GM23338 (cell line): Measurements from ENCODE around the gene SIGLEC7. TPM values are rescaled to one million over a fixed set of nuclear protein-coding genes. Genes with fewer than 3 reads are reported as not detected.

ENCODE experiments used
- ATAC-seq: fragments of 200-7000 bp; cut with Tn5 transposase; 3 replicates; pipeline ENCODE4 v1.9.1; 2020
- DNase-seq: peaks from one replicate; pipeline ENCODE4 v3.0.0-alpha.2; 2015; ENCODE audit warnings: low spot score
- H2AFZ ChIP-seq: fragments of 200-600 bp; sonication (generic); 2 replicates; pipeline ENCODE4 v1.8.0; 2016; ENCODE audit warnings: antibody characterized with exemption, mild to moderate bottlenecking, moderate library complexity
- H3F3A ChIP-seq: fragments of 200-600 bp; sonication (generic); replicated peaks from 2 replicates; pipeline ENCODE4 v1.8.0; 2017; ENCODE audit warnings: antibody characterized with exemption, mixed run types, low read depth
- H3K27ac ChIP-seq: fragments of 200-600 bp; sonication (generic); 2 replicates; pipeline ENCODE4 v1.6.1; 2016; ENCODE audit warnings: low read depth
- H3K27me3 ChIP-seq: fragments of 200-600 bp; sonication (generic); 2 replicates; pipeline ENCODE4 v1.8.0; 2016; ENCODE audit warnings: mild to moderate bottlenecking, mixed run types, moderate library complexity; ENCODE audit not compliant: insufficient read depth
- H3K36me3 ChIP-seq: fragments of 200-600 bp; sonication (generic); 2 replicates; pipeline ENCODE4 v1.8.0; 2016; ENCODE audit warnings: mild to moderate bottlenecking; ENCODE audit not compliant: insufficient read depth
- H3K4me1 ChIP-seq: fragments of 200-600 bp; sonication (generic); 2 replicates; pipeline ENCODE4 v1.8.0; 2016; ENCODE audit warnings: mild to moderate bottlenecking, moderate library complexity; ENCODE audit not compliant: insufficient read depth
- H3K4me2 ChIP-seq: fragments of 200-600 bp; sonication (generic); 2 replicates; pipeline ENCODE4 v1.7.1; 2017; ENCODE audit warnings: mixed run types
- H3K4me3 ChIP-seq: fragments of 200-600 bp; sonication (generic); 2 replicates; pipeline ENCODE4 v1.6.1; 2016; ENCODE audit warnings: mixed run types
- H3K79me2 ChIP-seq: fragments of 200-600 bp; sonication (generic); replicated peaks from 2 replicates; pipeline ENCODE4 v1.8.0; 2017; ENCODE audit warnings: mild to moderate bottlenecking; ENCODE audit not compliant: insufficient read depth
- H3K9me2 ChIP-seq: fragments of 200-600 bp; sonication (generic); 2 replicates; pipeline ENCODE4 v1.8.0; 2017; ENCODE audit not compliant: insufficient read depth
- H4K20me1 ChIP-seq: fragments of 200-600 bp; sonication (generic); replicated peaks from 2 replicates; pipeline ENCODE4 v1.8.0; 2017; ENCODE audit warnings: mild to moderate bottlenecking; ENCODE audit not compliant: insufficient read depth
- H3K27ac Mint-ChIP-seq: 2 replicates; pipeline ENCODE4 v1.8.0; 2020; ENCODE audit warnings: inconsistent platforms, mild to moderate bottlenecking, moderate library complexity, mixed read lengths
- H3K27me3 Mint-ChIP-seq: 3 replicates; pipeline ENCODE4 v1.8.0; 2022; ENCODE audit warnings: low read depth, mild to moderate bottlenecking, moderate library complexity, mixed read lengths, inconsistent platforms; ENCODE audit not compliant: insufficient read depth, poor library complexity
- H3K36me3 Mint-ChIP-seq: 3 replicates; pipeline ENCODE4 v1.8.0; 2021; ENCODE audit warnings: low read depth, mild to moderate bottlenecking, inconsistent platforms, moderate library complexity, mixed read lengths
- H3K4me1 Mint-ChIP-seq: 3 replicates; pipeline ENCODE4 v1.8.0; 2020; ENCODE audit warnings: mild to moderate bottlenecking, inconsistent platforms, mixed read lengths
- H3K4me3 Mint-ChIP-seq: 3 replicates; pipeline ENCODE4 v1.8.0; 2021; ENCODE audit warnings: moderate library complexity, mild to moderate bottlenecking, inconsistent platforms, mixed read lengths
- H3K9me3 Mint-ChIP-seq: 3 replicates; pipeline ENCODE4 v1.8.0; 2020; ENCODE audit warnings: moderate library complexity, mild to moderate bottlenecking, inconsistent platforms, mixed read lengths
- CREB1 ChIP-seq: fragments of 250-450 bp; sonication (Bioruptor Pico); IDR thresholded peaks from 2 replicates; pipeline ENCODE4 v1.5.0; 2020; ENCODE audit warnings: low read depth, mild to moderate bottlenecking, moderate library complexity
- EZH2 ChIP-seq: fragments of 200-600 bp; sonication (generic); IDR thresholded peaks from one replicate; pipeline ENCODE4 v1.8.0; 2017; ENCODE audit warnings: antibody characterized with exemption, mild to moderate bottlenecking, low read depth; ENCODE audit not compliant: unreplicated experiment
- EZH2phosphoT487 ChIP-seq: fragments of 200-600 bp; sonication (generic); IDR thresholded peaks from one replicate; pipeline ENCODE4 v1.8.1; 2018; ENCODE audit warnings: antibody characterized with exemption; ENCODE audit not compliant: unreplicated experiment
- NANOG ChIP-seq: IDR thresholded peaks from 2 replicates; pipeline ENCODE4 v1.6.1; 2016; ENCODE audit warnings: antibody characterized with exemption, borderline replicate concordance
- STAT1 ChIP-seq: IDR thresholded peaks from one replicate; pipeline ENCODE4 v1.6.1; 2016; ENCODE audit warnings: antibody characterized with exemption; ENCODE audit not compliant: unreplicated experiment
- ZNF331 ChIP-seq: fragments of 250-450 bp; sonication (Bioruptor Pico); IDR thresholded peaks from 2 replicates; pipeline ENCODE4 v1.5.0; 2020; ENCODE audit warnings: low read depth, mild to moderate bottlenecking, moderate library complexity
- polyA plus RNA-seq: library from polyadenylated mRNA; unstranded; fragments of >200 nt; fragmentation: Nextera tagmentation; extraction: Ambion mirVana; gene quantifications from 2 replicates; pipeline ENCODE4 v1.2.1, GENCODE V29; 2016
- total RNA-seq: library from RNA; depleted of rRNA; stranded (reverse); fragments of >200 nt; shearing (Covaris generic); gene quantifications from 2 replicates; pipeline ENCODE4 v1.2.3, GENCODE V29; 2014
- TF ChIP-seq, protein P1 (sequence below), 2 experiments: fragments of 200-600 bp in 1 of 2; sonication (generic) in 1 of 2; conservative IDR thresholded peaks; 2 replicates each; pipeline versions ENCODE4 v1.5.1 to v1.6.1; 2016 to 2017; ENCODE audit warnings: antibody characterized with exemption in 2 of 2, low read depth in 2 of 2, mild to moderate bottlenecking in 2 of 2, moderate library complexity in 1 of 2
- TF ChIP-seq, protein P2 (sequence below): IDR thresholded peaks from 2 replicates; pipeline ENCODE4 v1.6.1; 2016; ENCODE audit warnings: antibody characterized with exemption

The SIGLEC7 gene
- total and polyA plus RNA-seq, 2 experiments from 2014 or later = not detected

DNA sequence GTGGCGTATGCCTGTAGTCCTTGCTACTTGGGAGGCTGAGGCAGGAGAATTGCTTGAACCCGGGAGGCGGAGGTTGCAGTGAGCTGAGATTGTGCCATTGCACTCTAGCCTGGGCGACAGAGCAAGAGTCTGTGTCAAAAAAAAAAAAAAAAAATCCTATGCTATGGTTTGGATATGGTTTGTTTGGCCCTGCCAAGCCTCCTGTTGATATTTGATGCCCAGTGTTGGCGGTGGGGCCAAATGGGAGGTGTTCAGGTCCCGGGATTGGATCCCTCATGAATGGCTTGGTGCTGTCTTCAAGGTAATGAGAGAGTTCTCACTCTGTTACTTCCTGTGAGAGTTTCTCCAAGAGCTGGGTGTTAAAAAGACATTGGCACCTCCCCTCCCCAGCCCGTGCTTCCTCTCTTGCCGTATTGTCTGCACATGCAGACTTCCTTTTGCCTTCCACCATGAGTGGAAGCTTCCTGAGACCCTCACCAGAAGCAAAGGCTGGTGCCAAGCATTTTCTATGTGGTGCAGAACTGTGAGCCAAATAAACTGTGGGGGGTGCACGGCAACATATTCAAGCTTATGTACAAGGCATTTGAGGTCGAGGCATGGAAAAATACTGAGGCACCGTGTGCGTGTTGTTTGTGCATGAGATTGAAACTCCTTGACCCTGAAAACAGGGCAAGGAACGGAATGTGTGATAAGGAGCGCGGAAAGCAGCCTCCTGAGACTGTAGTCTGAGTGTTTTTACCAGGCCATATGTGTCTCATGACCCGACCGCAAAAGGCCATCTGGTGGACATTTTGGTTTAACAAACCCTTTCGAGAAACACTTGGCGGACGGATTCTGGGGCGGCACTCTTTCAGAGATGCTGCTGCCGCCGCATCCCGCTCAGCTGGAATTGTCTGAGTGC, 10.1 kb upstream of the SIGLEC7 start:
- Histone ChIP-seq H3K4me1 (no peaks in the 10 kb centered on the region), H3K27me3 (no peaks in the 10 kb centered on the region), H3K9me2 (no peaks in the 10 kb centered on the region), H2AFZ (peak overlapping the region; percentile 88; the same call in 1 of the 2 replicates), H3K4me2 (no peak overlapping the region), H3K27ac (no peak overlapping the region), H3K4me3 (no peak overlapping the region), H3F3A (no peaks in the 10 kb centered on the region), H3K36me3 (no peaks in the 10 kb centered on the region), H4K20me1 (no peaks in the 10 kb centered on the region), H3K79me2 (no peaks in the 10 kb centered on the region)
- Mint-ChIP-seq H3K27me3 (peaks cover 14% of the 10 kb centered on the region), H3K4me3 (no peak overlapping the region), H3K4me1 (peaks cover under 1% of the 10 kb centered on the region), H3K36me3 (no peaks in the 10 kb centered on the region), H3K27ac (no peak overlapping the region), H3K9me3 (no peaks in the 10 kb centered on the region)
- TF ChIP-seq CREB1 (no peak), EZH2phosphoT487 (no peak)
- TF ChIP-seq, protein P1, sequence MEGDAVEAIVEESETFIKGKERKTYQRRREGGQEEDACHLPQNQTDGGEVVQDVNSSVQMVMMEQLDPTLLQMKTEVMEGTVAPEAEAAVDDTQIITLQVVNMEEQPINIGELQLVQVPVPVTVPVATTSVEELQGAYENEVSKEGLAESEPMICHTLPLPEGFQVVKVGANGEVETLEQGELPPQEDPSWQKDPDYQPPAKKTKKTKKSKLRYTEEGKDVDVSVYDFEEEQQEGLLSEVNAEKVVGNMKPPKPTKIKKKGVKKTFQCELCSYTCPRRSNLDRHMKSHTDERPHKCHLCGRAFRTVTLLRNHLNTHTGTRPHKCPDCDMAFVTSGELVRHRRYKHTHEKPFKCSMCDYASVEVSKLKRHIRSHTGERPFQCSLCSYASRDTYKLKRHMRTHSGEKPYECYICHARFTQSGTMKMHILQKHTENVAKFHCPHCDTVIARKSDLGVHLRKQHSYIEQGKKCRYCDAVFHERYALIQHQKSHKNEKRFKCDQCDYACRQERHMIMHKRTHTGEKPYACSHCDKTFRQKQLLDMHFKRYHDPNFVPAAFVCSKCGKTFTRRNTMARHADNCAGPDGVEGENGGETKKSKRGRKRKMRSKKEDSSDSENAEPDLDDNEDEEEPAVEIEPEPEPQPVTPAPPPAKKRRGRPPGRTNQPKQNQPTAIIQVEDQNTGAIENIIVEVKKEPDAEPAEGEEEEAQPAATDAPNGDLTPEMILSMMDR (conservative IDR thresholded peaks at IDR 0.05; ENCODE audit: low read depth in 2 of 2) = peak in 1 of 2 experiments; percentile 33; a peak in 1 of 4 replicates
- DNase-seq (peak; percentile 59), ATAC-seq (no peak)

DNA sequence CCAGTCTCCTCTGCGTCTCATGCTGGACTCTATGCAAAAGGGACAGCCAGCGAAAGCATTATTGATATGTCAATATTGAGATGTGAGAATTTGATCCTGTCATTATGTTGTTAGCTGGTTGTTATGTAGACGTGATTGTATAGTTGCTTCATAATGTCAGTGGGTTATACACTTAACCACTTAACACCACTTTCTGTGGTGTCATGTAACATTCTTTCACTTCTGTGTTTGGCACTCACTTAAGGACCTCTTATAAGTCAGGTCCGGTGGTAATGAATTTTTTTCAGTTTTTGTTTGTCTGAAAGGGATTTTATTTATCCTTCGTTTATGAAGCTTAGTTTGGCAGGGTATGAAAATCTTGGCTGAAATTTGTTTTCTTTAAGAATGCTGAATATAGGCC, 7.1 kb upstream of the SIGLEC7 start:
- H3K27ac ChIP-seq = no peak overlapping the region
- no peaks in the 10 kb centered on the region for H3K79me2 ChIP-seq
- no peaks in the 10 kb centered on the region for H4K20me1 ChIP-seq
- Mint-ChIP-seq H3K27me3 (peaks cover 18% of the 10 kb centered on the region), H3K27ac (no peak overlapping the region), H3K9me3 (no peaks in the 10 kb centered on the region; the same call in 2 of the 3 replicates), H3K4me1 (peaks cover 13% of the 10 kb centered on the region), H3K4me3 (no peak overlapping the region), H3K36me3 (no peaks in the 10 kb centered on the region)
- H3K36me3 ChIP-seq = no peaks in the 10 kb centered on the region
- H3F3A ChIP-seq = no peaks in the 10 kb centered on the region
- no peak overlapping the region for H2AFZ ChIP-seq
- H3K27me3 ChIP-seq = no peaks in the 10 kb centered on the region
- H3K4me2 ChIP-seq = no peak overlapping the region
- no peaks in the 10 kb centered on the region for H3K9me2 ChIP-seq
- no peaks in the 10 kb centered on the region for H3K4me1 ChIP-seq
- DNase-seq (no peak), ATAC-seq (no peak)
- no peak for TF ChIP-seq ZNF331 (CRISPR knock-in tag)
- TF ChIP-seq NANOG = no peak
- no peak overlapping the region for H3K4me3 ChIP-seq

DNA sequence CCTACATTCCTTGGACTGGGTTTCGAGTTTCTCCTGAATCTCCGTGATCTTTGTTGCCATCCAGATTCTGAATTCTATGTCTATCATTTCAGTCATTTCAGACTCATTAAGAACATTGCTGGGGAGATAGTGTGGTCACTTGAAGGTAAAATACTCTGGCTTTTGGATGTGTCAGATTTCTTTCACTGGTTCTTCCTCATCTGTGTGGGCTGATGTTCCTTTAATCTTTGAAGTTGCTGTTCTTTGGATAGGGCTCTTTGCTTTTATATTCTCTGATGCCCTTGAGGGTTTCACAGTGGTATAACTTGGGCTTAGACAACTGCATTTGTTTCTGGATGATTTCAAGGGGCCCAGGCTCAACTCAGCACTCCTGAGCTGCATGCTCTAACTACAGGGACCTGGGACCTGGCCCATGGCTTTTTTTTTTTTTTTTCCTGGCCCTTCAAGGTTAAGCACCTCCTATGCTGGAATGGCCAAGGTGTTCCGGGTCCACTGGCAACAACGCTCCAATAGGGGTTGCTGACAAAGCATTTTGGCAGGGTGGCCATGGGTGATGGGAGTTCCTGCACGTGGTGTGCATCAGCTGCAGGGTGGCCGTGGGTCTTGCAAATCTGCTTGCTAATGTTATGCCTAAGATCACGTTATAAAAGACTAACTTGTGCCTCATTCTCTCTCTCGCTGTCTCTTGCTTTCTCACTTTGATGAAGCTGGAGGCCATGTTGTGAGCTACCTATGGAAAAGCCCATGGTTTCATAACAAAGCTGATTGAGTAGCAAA, 5.9 kb upstream of the SIGLEC7 start:
- ATAC-seq = no peak
- Histone ChIP-seq H3K9me2 (no peaks in the 10 kb centered on the region), H3K4me2 (no peak overlapping the region), H3F3A (no peaks in the 10 kb centered on the region), H3K79me2 (no peaks in the 10 kb centered on the region), H3K27me3 (no peaks in the 10 kb centered on the region), H3K36me3 (no peaks in the 10 kb centered on the region), H4K20me1 (no peaks in the 10 kb centered on the region), H3K4me3 (no peak overlapping the region), H3K27ac (no peak overlapping the region), H2AFZ (no peak overlapping the region), H3K4me1 (peaks cover 10% of the 10 kb centered on the region)
- H3K27me3 Mint-ChIP-seq = peaks cover 24% of the 10 kb centered on the region
- H3K4me3 Mint-ChIP-seq = no peak overlapping the region
- no peak overlapping the region for H3K27ac Mint-ChIP-seq
- H3K4me1 Mint-ChIP-seq = peaks cover 25% of the 10 kb centered on the region
- no peaks in the 10 kb centered on the region; the same call in 2 of the 3 replicates for H3K9me3 Mint-ChIP-seq
- no peaks in the 10 kb centered on the region for H3K36me3 Mint-ChIP-seq
- DNase-seq = no peak
- TF ChIP-seq, protein P2, sequence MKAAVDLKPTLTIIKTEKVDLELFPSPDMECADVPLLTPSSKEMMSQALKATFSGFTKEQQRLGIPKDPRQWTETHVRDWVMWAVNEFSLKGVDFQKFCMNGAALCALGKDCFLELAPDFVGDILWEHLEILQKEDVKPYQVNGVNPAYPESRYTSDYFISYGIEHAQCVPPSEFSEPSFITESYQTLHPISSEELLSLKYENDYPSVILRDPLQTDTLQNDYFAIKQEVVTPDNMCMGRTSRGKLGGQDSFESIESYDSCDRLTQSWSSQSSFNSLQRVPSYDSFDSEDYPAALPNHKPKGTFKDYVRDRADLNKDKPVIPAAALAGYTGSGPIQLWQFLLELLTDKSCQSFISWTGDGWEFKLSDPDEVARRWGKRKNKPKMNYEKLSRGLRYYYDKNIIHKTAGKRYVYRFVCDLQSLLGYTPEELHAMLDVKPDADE = no peak
- TF ChIP-seq EZH2 (no peak), STAT1 (no peak), CREB1 (no peak)
- TF ChIP-seq, protein P1 (conservative IDR thresholded peaks at IDR 0.05; ENCODE audit: low read depth in 2 of 2) = no peak
